ENCODE results near the gene OR10V1. TPM values are rescaled to one million over a fixed set of nuclear protein-coding genes. Genes with fewer than 3 reads are reported as not detected.

The OR10V1 gene
- total RNA-seq, 1 donor from 2014 or later = not detected

DNA sequence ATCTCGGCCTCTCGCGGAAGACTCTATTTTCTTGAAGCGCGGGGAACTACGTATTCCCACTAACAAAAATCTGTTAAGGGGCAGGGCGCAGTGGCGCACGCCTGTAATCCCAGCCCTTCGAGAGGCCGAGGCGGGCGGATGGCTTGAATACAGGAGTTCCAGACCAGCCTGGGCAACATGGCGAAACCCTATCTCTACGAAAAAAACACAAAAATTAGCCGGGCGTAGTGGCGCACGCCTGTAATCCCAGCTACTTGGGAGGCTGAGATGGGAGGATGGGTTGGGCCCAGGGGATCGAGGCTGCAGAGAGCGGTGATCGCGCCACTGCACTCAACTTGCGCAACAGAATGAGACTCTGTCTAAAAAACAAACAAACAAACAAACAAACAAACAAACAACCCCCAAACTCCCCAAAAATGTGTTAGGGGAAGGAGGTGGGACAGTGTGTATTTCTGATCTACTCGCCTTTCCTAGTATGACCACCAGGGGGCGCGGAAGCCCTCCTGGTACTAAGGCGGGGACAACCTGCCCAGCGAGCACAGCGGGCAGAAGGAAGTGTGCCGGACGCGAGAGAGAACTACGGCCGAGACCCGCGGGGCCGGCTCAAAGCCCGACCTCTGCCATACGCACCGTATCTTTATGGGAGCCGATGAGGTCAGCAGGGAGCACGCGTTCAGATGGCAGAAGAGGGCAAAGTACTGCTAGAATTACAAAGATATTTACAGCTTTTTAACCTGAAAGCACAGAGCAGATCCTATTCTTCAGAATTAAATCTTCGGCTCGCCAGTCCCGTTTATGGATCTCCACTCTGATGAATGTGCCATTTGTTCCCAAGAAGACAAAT, 40.2 kb upstream of the OR10V1 start:
- TF ChIP-seq, protein P1, sequence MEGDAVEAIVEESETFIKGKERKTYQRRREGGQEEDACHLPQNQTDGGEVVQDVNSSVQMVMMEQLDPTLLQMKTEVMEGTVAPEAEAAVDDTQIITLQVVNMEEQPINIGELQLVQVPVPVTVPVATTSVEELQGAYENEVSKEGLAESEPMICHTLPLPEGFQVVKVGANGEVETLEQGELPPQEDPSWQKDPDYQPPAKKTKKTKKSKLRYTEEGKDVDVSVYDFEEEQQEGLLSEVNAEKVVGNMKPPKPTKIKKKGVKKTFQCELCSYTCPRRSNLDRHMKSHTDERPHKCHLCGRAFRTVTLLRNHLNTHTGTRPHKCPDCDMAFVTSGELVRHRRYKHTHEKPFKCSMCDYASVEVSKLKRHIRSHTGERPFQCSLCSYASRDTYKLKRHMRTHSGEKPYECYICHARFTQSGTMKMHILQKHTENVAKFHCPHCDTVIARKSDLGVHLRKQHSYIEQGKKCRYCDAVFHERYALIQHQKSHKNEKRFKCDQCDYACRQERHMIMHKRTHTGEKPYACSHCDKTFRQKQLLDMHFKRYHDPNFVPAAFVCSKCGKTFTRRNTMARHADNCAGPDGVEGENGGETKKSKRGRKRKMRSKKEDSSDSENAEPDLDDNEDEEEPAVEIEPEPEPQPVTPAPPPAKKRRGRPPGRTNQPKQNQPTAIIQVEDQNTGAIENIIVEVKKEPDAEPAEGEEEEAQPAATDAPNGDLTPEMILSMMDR (IDR thresholded peaks at IDR 0.05) = peak; percentile 94

GRCh38 chr11:59746111-59746510, 32.5 kb upstream of the OR10V1 start:
- no peaks in the 10 kb centered on the region for H3K4me1 ChIP-seq
- TF ChIP-seq, protein P1 (IDR thresholded peaks at IDR 0.05) = no peak
- H3K27ac ChIP-seq = no peak overlapping the region
- intact Hi-C loops (cut with DNase I) = no loop called here
- H3K27me3 ChIP-seq (ENCODE audit: low read depth) = no peaks in the 10 kb centered on the region
- no peak for DNase-seq
- no peak overlapping the region for H3K4me3 ChIP-seq
- no peaks in the 10 kb centered on the region for H3K9me3 ChIP-seq
- no peak for ATAC-seq
- no peaks in the 10 kb centered on the region for H3K36me3 ChIP-seq

More for the DNA sequence above, 40.2 kb upstream of the OR10V1 start:
- DNase-seq = peak; percentile 92
- Histone ChIP-seq H3K9me3 (no peaks in the 10 kb centered on the region), H3K36me3 (peaks cover 8% of the 10 kb centered on the region), H3K27ac (peak overlapping the region; percentile 96), H3K4me1 (peaks cover 24% of the 10 kb centered on the region), H3K4me3 (peak overlapping the region; percentile 98), H3K27me3 (ENCODE audit: low read depth) (no peaks in the 10 kb centered on the region)
- intact Hi-C loops (cut with DNase I) = loop anchor here (10.0 kb wide), 1 partner anchor 51 kb away; no protein-coding TSS in a partner anchor
- ATAC-seq = peak; percentile 74 to 88

- H3K9me3 ChIP-seq = no peaks in the 10 kb centered on the region
- intact Hi-C loops (cut with DNase I) = no loop called here
- H3K36me3 ChIP-seq = no peaks in the 10 kb centered on the region
- ATAC-seq = no peak
- TF ChIP-seq, protein P1 (IDR thresholded peaks at IDR 0.05) = no peak
- no peaks in the 10 kb centered on the region for H3K27me3 ChIP-seq (ENCODE audit: low read depth)
- no peak overlapping the region for H3K27ac ChIP-seq
- H3K4me3 ChIP-seq = no peak overlapping the region
- DNase-seq = no peak
- H3K4me1 ChIP-seq = no peaks in the 10 kb centered on the region
These were observed 17.4 kb upstream of the OR10V1 start for GRCh38 chr11:59730896-59731565.

- no peaks in the 10 kb centered on the region for H3K27me3 ChIP-seq (ENCODE audit: low read depth)
- H3K4me3 ChIP-seq = no peak overlapping the region
- H3K27ac ChIP-seq = no peak overlapping the region
- DNase-seq = no peak
- no peaks in the 10 kb centered on the region for H3K4me1 ChIP-seq
- H3K9me3 ChIP-seq = no peaks in the 10 kb centered on the region
- intact Hi-C loops (cut with DNase I) = no loop called here
- no peak for ATAC-seq
- TF ChIP-seq, protein P1 (IDR thresholded peaks at IDR 0.05) = no peak
- no peaks in the 10 kb centered on the region for H3K36me3 ChIP-seq
These were observed 16.2 kb upstream of the OR10V1 start for GRCh38 chr11:59729834-59730233.

- Histone ChIP-seq H3K4me3 (no peak overlapping the region), H3K27me3 (ENCODE audit: low read depth) (no peaks in the 10 kb centered on the region), H3K9me3 (no peaks in the 10 kb centered on the region), H3K4me1 (no peaks in the 10 kb centered on the region), H3K36me3 (no peaks in the 10 kb centered on the region), H3K27ac (no peak overlapping the region)
- TF ChIP-seq, protein P1 (IDR thresholded peaks at IDR 0.05) = no peak
- intact Hi-C loops (cut with DNase I) = no loop called here
- DNase-seq = peak; percentile 51
- peak; percentile 65 to 72 for ATAC-seq
These were observed 15.3 kb upstream of the OR10V1 start for GRCh38 chr11:59728913-59729312.

All from lower lobe of right lung (tissue), 2 donors.